C4-2B (cell line): ENCODE data around the gene HNRNPA2B1.

Experiments used
- H3K27ac ChIP-seq: fragments of 450-650 bp; 2 replicates; pipeline ENCODE4 v1.5.1; 2017
- ZFX ChIP-seq: fragments of 450-650 bp; IDR thresholded peaks from 2 replicates; pipeline ENCODE4 v1.6.1; 2017
- TF ChIP-seq, protein P1 (sequence below): fragments of 450-650 bp; conservative IDR thresholded peaks from 2 replicates; pipeline ENCODE4 v1.5.1; 2017; ENCODE audit warnings: mild to moderate bottlenecking

HNRNPA2B1 gene

DNA sequence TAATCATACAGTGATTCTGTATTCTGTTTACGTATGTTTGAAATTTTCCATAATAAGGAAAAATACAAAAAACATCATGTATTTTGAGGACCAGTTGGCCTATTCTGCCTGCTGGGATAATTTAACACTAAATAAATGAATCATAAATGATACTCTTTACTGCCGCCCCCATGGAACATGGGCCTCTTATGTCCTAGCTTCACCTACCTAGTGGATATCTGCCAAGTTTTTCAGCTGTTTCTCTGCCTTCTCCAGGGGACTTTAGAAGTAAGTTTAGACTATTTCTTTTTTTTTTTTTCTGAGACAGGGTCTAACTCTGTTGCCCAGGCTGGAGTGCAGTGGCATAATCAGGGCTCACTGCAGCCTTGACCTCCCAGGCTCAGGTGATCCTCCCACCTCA is 38.1 kb downstream of the HNRNPA2B1 start:
- no peak overlapping the region for H3K27ac ChIP-seq
- TF ChIP-seq ZFX, result no peak
- TF ChIP-seq, protein P1, sequence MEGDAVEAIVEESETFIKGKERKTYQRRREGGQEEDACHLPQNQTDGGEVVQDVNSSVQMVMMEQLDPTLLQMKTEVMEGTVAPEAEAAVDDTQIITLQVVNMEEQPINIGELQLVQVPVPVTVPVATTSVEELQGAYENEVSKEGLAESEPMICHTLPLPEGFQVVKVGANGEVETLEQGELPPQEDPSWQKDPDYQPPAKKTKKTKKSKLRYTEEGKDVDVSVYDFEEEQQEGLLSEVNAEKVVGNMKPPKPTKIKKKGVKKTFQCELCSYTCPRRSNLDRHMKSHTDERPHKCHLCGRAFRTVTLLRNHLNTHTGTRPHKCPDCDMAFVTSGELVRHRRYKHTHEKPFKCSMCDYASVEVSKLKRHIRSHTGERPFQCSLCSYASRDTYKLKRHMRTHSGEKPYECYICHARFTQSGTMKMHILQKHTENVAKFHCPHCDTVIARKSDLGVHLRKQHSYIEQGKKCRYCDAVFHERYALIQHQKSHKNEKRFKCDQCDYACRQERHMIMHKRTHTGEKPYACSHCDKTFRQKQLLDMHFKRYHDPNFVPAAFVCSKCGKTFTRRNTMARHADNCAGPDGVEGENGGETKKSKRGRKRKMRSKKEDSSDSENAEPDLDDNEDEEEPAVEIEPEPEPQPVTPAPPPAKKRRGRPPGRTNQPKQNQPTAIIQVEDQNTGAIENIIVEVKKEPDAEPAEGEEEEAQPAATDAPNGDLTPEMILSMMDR, result no peak

DNA sequence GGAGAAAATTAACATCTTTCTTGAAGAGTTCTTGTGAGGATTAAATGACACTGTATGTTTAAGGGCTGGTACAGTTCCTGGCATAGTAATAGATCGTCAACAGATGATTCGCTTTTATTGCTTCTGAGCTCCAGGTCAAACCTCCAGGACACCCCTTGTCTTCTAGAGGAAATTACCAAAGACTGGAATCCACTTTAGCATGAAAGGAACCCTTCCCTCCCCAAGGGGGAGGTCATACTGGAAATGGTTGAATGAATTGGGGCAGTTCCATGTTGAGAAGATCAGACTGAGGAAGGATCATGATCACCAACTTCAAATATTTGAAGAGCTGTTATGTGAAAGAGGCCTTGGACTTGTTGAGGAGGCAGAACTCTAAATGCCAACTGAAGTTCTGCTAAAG is 39.6 kb downstream of the HNRNPA2B1 start:
- TF ChIP-seq, protein P1, result no peak
- no peak for TF ChIP-seq ZFX
- H3K27ac ChIP-seq, result no peak overlapping the region

DNA sequence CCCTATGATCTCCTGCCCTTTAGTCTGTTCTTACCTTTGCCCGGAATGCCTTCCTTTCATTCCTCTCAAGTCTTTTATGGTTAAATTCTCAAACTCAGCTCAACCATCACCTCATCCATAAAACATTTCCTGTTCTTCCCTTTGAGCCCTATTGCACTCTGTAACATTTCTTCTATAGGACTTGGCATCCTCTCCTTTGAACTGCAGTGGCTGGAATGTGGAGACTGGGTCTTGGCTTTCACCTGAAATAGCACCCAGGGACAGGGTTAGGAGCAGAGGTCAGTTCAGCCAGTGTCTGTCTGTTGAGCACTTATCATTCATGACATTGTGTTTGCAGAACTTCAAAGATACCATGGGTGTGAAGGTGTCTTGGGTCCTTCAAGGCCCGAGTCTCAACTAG is 41.3 kb downstream of the HNRNPA2B1 start:
- TF ChIP-seq, protein P1, result no peak
- no peak for TF ChIP-seq ZFX
- H3K27ac ChIP-seq, result no peak overlapping the region

DNA sequence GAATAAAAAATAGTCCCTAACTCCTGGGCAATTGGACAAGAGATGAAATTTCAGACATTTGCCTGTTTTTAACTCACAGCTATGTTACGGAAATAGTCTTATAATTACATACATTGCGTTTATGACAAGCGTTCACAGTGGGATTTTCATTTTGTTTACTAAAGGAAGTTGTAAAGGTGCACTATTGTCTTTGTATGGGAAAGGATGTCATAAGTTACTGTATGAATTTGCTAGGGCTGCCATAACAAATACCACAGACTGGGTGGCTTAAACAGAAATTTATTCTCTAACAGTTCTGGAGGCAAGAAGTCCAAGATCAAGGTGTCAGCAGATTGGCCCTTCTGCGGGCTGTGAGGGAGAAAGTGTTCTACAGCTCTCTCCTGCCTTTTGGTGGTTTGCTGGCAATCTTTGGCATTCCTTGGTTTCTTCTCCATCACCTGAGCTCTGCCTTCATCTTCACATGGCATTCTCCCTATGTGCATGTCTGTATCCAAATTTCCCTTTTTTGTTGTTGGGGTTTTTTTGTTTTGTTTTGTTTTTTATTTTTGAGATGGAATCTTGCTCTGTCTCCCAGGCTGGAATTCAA is 42.9 kb downstream of the HNRNPA2B1 start:
- TF ChIP-seq ZFX, result no peak
- TF ChIP-seq, protein P1, result no peak
- no peak overlapping the region for H3K27ac ChIP-seq

DNA sequence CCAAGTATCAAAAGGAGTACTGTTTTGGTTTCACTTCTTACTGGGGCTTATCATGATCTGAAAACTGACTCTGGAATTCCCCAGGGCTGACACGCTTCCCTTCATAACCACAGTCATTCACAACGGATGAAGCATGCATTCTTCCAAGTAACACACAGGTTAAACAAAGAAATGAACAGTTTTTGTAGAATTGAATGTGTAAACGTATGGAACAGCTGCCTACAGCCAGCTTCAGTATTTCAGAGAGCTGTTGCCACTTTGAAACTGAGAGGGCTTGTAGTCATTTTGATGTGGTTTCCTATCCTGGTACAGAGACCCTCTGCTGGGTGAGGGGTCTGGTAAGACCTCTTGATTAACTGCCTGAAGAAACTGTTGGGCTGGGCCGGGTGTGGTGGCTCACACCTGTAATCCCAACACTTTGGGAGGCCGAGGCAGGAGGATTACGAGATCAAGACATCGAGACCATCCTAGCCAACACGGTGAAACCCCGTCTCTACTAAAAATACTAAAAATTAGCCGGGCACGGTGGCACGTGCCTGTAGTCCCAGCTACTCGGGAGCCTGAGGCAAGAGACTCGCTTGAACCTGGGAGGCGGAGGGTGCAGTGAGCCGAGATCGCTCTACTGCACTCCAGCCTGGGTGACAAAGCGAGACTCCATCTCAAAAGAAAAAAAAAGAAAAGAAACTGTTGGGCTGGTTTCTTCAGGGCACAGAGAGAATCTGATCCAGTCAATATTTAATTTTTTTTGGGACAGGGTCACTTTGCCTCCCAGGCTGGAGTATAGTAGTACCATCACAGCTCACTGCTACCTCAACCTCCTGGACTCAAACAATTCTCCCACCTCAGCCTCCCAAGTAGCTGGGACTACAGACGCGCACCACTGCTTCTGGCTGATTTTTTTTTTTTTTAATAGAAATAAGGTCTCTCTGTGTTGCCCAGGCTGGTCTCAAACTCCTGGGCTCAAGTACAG is 43.8 kb downstream of the HNRNPA2B1 start:
- no peak for TF ChIP-seq ZFX
- TF ChIP-seq, protein P1, result no peak

DNA sequence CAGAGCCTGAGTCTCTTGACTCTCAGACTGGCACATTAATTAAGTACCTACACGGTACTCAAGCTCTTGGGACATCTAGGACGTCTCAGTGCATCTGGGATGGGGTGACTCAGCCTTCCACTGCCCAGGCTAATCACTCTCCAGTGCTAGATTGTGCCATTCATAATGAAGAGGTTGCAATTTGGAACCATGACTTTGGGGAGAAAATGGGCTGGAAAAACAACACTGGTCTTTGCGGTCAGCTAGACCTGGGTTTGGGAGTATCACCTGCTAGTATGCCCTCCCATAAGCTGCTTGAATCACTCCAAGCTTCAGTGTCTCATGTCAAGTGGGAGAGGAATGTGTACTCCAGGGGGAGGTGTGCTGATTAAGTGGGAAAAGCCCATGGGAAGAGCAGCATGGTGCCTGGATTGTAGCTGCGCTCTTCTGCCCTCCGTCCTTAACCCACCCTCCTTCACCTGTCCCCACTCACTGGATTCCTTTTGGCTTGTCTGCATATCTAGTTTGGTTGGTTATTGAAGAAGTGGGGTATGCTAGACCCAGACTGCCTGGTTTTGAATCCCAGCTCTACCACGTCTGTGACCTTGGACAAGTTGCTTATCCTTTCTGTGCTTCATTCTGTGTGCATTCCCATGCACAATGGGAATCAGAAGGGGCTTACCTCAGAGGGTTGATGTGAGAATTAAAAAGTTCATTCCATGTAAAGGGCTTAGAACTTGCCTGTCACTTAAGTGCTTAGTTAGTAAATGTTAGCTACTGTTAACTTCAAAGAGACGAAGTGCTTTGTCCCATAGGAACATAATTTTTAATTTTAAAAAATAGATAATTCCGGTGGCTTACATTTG is 44.8 kb downstream of the HNRNPA2B1 start:
- no peak overlapping the region for H3K27ac ChIP-seq
- TF ChIP-seq, protein P1, result no peak
- TF ChIP-seq ZFX, result no peak

More for the DNA sequence above, 43.8 kb downstream of the HNRNPA2B1 start:
- no peak overlapping the region for H3K27ac ChIP-seq
